D721Med (cell line): ENCODE results near the gene CHMP1A.
"Not testable (repeated sequence)": the region's sequence is repeated elsewhere in the genome, so short reads cannot be mapped to it uniquely, and the experiment has no call there.

Experiments used
- DNase-seq: peaks from one replicate; pipeline ENCODE4 v3.0.0; 2011; ENCODE audit warnings: low spot score; ENCODE audit not compliant: insufficient read length
- FAIRE-seq: peaks from 2 replicates; lab custom pipeline; 2011; peaks lifted over from hg19 to GRCh38; lab: Jason Lieb, UNC
- CTCF ChIP-seq: IDR thresholded peaks from 2 replicates; pipeline ENCODE4 v1.5.1; 2012; ENCODE audit warnings: mild to moderate bottlenecking, control low read depth; ENCODE audit not compliant: insufficient read depth; ENCODE audit errors: missing control alignments

CHMP1A gene

DNA sequence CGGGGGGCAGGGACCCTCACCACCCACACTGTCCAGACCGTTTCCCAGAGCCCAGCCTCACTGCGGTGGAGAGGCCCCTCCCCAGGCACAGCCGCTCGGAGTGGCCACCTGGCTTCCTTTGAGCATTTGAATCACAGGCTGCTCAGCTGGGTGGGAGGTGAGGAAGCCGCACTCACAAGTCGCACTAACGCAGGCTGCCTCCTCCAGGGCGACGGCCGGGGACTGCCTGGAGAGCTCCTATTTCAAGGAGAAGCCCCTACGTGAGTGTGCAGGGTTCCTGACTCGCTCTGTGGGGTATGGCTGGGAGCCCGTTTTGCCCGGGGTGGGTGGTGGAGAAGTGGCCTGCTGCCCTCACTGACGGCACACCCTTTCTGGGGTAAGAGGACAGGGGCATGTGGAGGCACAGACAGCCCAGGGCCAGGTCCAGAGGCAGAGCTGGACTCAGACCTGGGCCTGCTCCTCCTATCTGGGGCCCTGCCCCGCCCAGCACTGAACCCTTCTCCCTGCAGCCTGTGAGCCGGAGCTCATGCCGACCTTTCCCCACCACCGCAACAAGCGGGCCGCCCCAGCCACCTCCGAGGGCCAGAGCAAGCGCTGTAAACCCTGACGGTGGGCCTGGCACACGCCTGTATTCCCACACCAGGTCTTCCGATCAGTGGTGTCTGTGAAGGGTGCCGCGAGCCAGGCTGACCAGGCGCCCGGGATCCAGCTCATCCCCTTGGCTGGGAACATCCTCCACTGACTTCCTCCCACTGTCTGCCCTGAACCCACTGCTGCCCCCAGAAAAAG, 37.8 kb upstream of the CHMP1A start:
- DNase-seq (no peak), FAIRE-seq (no peak)
- TF ChIP-seq CTCF = no peak

- DNase-seq, FAIRE-seq: not testable (repeated sequence)
Measured at GRCh38 chr16:89694784-89695085, 37.2 kb upstream of the CHMP1A start.

GRCh38 chr16:89693931-89694783, 36.6 kb upstream of the CHMP1A start:
- no peak for DNase-seq
- no peak for TF ChIP-seq CTCF
- no peak for FAIRE-seq

DNA sequence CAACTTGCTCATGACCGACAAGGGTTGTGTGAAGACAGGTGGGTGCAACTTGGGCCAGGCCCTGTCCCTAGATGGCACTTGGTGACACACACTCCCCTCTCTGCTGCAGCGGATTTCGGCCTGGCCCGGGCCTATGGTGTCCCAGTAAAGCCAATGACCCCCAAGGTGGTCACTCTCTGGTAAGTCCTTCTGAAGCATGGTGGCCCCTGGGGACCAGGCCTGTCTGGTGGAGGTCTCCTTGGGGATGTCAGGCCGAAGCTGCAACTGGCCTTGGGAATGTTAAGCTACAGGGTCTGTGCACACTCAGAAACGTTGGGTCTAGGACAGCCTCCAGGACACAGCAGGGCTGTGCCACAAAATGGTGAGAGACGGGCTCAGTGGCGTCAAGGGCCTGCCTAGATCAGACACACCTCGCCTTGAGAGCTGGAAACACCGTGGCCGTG, 35.8 kb upstream of the CHMP1A start:
- no peak for TF ChIP-seq CTCF
- FAIRE-seq = no peak
- no peak for DNase-seq

DNA sequence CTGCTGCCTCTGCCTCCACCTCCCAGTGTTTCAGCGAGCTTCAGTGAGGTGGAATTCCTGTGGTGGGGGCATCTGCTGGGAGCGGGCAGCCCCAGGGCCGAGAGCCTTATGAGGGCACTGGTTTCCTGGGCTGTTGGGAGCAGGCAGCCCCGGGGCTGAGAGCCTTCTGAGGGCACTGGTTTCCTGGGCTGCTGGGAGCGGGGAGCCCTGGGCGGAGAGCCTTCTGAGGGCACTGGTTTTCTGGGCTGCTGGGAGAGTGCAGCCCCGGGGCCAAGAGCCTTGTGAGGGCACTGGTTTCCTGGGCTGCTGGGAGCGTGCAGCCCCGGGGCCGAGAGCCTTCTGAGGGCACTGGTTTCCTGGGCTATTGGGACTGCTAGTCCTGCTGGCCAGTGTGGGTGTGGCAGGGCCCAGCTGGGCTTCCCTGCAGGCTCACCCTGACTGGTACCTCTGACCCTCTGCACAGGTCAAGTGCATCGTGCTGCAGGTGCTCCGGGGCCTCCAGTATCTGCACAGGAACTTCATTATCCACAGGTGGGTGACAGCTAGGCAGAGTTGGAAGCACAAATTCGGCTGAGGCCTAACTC, 34.6 kb upstream of the CHMP1A start:
- TF ChIP-seq CTCF = no peak
- no peak for DNase-seq
- FAIRE-seq = no peak

DNA sequence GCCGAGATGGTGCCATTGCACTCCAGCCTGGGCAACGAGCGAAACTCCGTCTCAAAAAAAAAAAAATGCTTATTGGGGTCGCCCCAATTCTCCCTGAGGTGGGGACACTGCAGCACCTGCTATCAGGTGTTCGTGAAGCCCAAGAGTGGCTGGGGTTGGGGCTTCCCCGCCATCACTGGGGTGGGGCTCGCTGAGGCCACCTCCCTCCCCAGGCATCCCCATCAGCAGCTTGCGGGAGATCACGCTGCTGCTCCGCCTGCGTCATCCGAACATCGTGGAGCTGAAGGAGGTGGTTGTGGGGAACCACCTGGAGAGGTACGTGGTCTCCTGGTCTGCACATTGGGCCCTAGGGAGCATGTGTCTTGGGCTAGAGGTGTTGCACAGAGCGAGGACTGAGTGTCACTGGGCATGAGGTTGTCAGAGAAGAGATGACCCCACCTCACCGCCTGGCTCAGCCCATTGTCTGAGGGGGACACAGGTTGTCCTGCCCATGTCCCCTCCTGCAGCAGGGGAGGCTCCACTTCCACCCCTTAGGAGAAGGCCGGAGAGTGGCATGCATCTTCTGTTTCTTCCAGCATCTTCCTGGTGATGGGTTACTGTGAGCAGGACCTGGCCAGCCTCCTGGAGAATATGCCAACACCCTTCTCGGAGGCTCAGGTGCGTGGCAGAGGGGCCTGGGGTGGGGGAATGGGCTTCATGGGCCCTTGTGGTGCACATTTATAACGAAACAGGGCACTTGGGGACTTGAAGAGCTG, 33.9 kb upstream of the CHMP1A start:
- no peak for FAIRE-seq
- no peak for DNase-seq
- TF ChIP-seq CTCF = no peak

DNA sequence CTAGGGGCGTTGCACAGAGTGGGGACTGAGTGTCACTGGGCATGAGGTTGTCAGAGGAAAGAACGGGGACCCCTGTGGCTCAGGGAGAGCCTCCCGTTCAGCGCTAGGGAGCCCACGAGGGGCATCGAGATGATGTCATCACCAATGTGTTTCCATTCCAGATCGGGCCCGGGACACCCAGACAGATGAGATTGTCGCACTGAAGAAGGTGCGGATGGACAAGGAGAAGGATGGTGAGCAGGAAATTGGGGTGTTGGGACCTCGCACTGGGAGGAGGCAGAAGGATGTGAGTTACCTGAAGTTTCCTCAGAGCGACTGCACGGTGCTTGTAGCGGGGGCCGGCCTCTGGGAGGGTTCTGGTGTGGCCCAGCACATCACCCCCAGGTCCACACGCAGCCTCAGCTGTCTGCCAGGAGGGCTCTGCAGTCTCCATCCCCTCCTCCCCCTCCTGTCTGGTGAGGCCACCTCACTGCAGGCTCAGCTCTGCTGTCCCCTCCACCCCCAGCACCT, 32.9 kb upstream of the CHMP1A start:
- no peak for DNase-seq
- no peak for FAIRE-seq
- no peak for TF ChIP-seq CTCF

GRCh38 chr16:89689621-89690020, 32.1 kb upstream of the CHMP1A start:
- not testable (repeated sequence) for FAIRE-seq

More at GRCh38 chr16:89689621-89690020, 32.1 kb upstream of the CHMP1A start:
- DNase-seq = not testable (repeated sequence)
